Measurements from ENCODE around the gene HESX1.

Gene HESX1

DNA sequence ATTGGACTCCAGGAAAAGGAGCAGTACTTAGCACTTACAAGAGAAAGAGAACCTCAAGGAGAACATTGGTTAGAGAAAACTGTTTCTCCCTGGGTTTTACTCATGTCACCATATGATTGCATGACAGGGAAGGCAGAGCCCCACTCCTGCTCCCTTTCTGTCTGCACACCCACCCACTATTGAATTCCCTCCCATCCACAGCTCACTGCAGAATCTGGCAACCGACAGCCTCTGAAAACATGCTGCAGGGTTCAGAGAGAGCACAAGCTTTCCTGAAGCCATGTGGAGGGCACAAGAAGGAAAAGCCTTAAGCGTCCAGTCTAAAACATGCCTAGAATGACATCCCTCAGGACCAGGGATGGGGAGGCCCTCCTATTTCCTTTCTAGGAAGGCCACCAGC is 31.6 kb downstream of the HESX1 start:
- Histone ChIP-seq H3K27ac (ENCODE audit: low read length) (no peak overlapping the region), H3K36me3 (ENCODE audit: control insufficient read depth, insufficient read depth, low read length) (no peaks in the 10 kb centered on the region), H3K9me3 (ENCODE audit: control insufficient read depth, insufficient read depth, low read length) (no peaks in the 10 kb centered on the region), H3K4me1 (ENCODE audit: control insufficient read depth, insufficient read depth, low read length) (peaks cover 6% of the 10 kb centered on the region; the same call in 1 of the 2 replicates), H3K4me3 (ENCODE audit: low read length) (no peak overlapping the region), H3K27me3 (ENCODE audit: control insufficient read depth, insufficient read depth, low read length) (peaks cover 2% of the 10 kb centered on the region; the same call in 1 of the 2 replicates)
- no CpG with 5 or more reads among the region's 2 CpGs for WGBS (ENCODE audit: insufficient coverage, insufficient read length)
- DNase-seq (ENCODE audit: low read depth, low spot score): no peak

DNA sequence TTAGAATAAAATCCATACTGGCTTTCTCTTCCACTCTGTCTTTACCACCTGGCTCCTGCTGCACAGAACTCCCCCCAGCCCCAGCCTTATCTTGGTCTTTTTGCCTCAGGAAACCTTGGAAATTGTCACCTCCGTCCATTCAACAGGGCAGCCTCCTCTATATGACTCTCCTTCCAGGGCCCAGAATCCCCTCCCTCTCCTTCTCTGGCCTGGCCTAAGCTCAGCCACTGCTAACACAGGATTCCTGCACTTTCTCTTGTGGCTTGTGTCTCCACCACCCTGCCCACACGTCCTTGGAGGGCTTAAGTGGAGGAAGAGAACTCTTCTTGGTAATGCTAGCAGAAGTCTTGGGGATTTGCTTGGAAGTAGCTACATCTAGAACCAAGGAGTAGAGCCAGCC is 33.1 kb downstream of the HESX1 start:
- Histone ChIP-seq H3K4me3 (ENCODE audit: low read length) (no peak overlapping the region), H3K4me1 (ENCODE audit: control insufficient read depth, insufficient read depth, low read length) (peaks cover 17% of the 10 kb centered on the region), H3K27ac (ENCODE audit: low read length) (no peak overlapping the region), H3K36me3 (ENCODE audit: control insufficient read depth, insufficient read depth, low read length) (no peaks in the 10 kb centered on the region), H3K27me3 (ENCODE audit: control insufficient read depth, insufficient read depth, low read length) (peaks cover 2% of the 10 kb centered on the region; the same call in 1 of the 2 replicates), H3K9me3 (ENCODE audit: control insufficient read depth, insufficient read depth, low read length) (no peaks in the 10 kb centered on the region)
- no peak for DNase-seq (ENCODE audit: low read depth, low spot score)
- WGBS (ENCODE audit: insufficient coverage, insufficient read length): no CpG with 5 or more reads among the region's 2 CpGs

DNA sequence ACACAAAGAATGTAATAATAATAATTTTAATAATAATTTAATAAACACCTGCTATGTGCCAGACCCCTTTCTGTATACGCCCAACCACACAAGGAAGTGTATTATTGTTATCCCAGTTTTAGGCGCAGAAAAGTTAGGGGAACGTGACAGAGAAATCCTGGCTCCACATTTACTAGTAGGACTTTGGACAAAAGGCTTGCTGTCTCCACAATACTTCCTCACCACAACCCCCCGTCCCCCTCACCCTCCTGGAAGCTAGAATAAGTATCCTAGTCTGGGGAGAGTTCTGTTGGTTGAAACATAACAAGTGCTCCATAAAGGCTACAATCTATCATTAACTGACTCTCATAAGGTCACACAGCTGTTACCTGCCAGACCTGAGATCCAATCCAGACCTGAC is 34.1 kb downstream of the HESX1 start:
- no CpG with 5 or more reads among the region's 4 CpGs for WGBS (ENCODE audit: insufficient coverage, insufficient read length)
- Histone ChIP-seq H3K4me3 (ENCODE audit: low read length) (no peak overlapping the region), H3K27me3 (ENCODE audit: control insufficient read depth, insufficient read depth, low read length) (peaks cover 2% of the 10 kb centered on the region; the same call in 1 of the 2 replicates), H3K27ac (ENCODE audit: low read length) (no peak overlapping the region), H3K9me3 (ENCODE audit: control insufficient read depth, insufficient read depth, low read length) (no peaks in the 10 kb centered on the region), H3K36me3 (ENCODE audit: control insufficient read depth, insufficient read depth, low read length) (no peaks in the 10 kb centered on the region), H3K4me1 (ENCODE audit: control insufficient read depth, insufficient read depth, low read length) (peaks cover 17% of the 10 kb centered on the region)
- no peak for DNase-seq (ENCODE audit: low read depth, low spot score)

DNA sequence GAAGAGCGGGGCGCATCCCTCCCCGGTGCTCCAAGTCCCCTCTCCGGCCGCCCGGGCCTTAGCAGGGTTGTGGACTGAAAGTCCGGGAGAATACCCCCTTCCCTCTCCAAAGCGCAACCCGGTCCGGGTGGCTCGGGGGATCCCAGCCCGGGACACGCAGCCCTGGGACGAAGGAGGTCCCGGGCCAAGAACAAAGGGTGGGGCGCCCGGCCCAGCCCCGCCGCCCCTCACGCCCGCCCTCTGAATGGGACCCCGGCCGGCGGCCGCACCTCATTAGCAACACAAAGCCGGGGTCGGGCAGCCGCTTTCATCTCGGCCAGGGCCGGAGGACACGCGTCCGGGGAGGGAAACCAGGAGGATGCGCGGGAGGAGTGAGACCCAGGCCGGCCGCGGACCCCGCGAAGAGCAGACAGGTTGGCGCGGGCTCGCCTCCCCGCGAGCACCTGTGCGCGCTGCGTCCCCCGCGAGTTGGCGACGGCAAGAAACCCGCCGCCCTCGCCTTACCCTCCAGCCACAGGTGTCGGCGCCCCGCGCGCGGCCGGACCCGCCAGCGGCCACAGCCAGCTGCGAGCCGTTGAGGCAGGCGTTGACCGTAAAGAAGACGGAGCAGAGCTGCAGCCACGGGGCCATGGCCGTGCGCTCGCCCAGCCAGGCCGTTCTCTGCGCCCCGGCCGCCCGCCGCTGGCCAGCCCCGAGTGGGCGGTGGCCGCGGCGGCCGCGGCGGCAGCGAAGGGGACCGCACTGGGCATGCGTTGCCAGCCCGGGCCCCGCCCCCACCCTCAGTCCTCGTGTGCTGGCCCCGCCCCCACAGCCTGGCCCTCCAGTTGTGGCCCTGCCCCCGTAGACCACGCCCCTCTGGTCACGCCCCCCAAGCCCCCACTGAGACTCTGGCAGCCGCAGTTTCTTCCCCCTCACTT is 34.9 kb downstream of the HESX1 start, which contains the start of gene IL17RD:
TSS of gene IL17RD (minus strand) at position 697 of the 917 bp plus-strand sequence. CDS start at position 630, 67 bp downstream.
- no peak for DNase-seq (ENCODE audit: low read depth, low spot score)
- no peaks in the 10 kb centered on the region for H3K36me3 ChIP-seq (ENCODE audit: control insufficient read depth, insufficient read depth, low read length)
- H3K27me3 ChIP-seq (ENCODE audit: control insufficient read depth, insufficient read depth, low read length): peaks cover 2% of the 10 kb centered on the region; the same call in 1 of the 2 replicates
- H3K27ac ChIP-seq (ENCODE audit: low read length): no peak within 1 kb of the TSS
- no CpG with 5 or more reads among the region's 98 CpGs for WGBS (ENCODE audit: insufficient coverage, insufficient read length)
- H3K9me3 ChIP-seq (ENCODE audit: control insufficient read depth, insufficient read depth, low read length): no peaks in the 10 kb centered on the region
- peaks cover 18% of the 10 kb centered on the region for H3K4me1 ChIP-seq (ENCODE audit: control insufficient read depth, insufficient read depth, low read length)
- peak within 1 kb of the TSS; percentile 88 for H3K4me3 ChIP-seq (ENCODE audit: low read length)

DNA sequence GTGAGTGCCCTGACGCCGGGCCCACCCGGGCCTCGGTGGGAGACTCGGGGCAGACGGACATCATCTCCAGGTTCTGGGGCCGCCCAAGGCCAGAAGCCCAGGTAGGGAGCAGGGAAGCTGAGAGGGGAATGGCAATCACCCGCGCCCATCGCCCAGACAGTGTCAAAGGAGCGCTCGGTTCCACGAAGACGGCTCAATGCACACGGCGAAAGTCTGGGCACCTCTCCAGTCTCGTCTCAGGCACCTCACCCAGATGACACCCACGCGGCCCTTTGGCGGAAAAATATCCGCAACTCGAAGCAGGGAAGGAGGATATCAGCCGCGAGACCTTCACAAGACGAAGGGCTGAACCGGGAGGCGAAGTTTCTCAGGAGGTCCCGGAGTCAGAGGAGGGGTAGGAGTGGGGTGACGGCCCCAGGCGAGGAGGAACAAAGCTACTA is 35.5 kb downstream of the HESX1 start:
- H3K4me3 ChIP-seq (ENCODE audit: low read length): peak overlapping the region; percentile 88
- H3K27ac ChIP-seq (ENCODE audit: low read length): no peak overlapping the region
- H3K4me1 ChIP-seq (ENCODE audit: control insufficient read depth, insufficient read depth, low read length): peaks cover 17% of the 10 kb centered on the region
- H3K9me3 ChIP-seq (ENCODE audit: control insufficient read depth, insufficient read depth, low read length): no peaks in the 10 kb centered on the region
- peaks cover 2% of the 10 kb centered on the region; the same call in 1 of the 2 replicates for H3K27me3 ChIP-seq (ENCODE audit: control insufficient read depth, insufficient read depth, low read length)
- DNase-seq (ENCODE audit: low read depth, low spot score): no peak
- no CpG with 5 or more reads among the region's 30 CpGs for WGBS (ENCODE audit: insufficient coverage, insufficient read length)
- H3K36me3 ChIP-seq (ENCODE audit: control insufficient read depth, insufficient read depth, low read length): no peaks in the 10 kb centered on the region

DNA sequence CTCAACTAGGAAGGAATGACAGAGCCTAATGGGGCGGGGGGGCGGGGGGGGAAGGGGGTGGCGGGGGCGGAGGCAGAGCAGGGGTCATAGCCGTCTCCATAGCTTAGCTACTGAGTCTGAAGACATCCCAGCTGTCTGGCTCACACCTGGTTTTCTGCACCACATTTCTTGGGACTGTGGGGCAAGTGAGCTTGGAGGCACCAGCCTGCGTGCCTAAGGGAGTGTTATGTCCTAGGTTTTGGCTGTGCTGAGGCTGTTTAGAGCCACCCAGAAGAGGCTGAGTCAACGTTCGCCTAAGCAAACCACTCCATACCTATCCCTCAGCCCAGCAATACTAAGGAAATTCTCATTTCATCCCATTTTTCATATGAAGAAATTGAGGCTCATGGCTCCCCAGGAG is 36.0 kb downstream of the HESX1 start:
- WGBS (ENCODE audit: insufficient coverage, insufficient read length): no CpG with 5 or more reads among the region's 8 CpGs
- H3K9me3 ChIP-seq (ENCODE audit: control insufficient read depth, insufficient read depth, low read length): no peaks in the 10 kb centered on the region
- no peak for DNase-seq (ENCODE audit: low read depth, low spot score)
- peak overlapping the region; percentile 88; the same call in 1 of the 2 replicates for H3K4me3 ChIP-seq (ENCODE audit: low read length)
- no peaks in the 10 kb centered on the region for H3K36me3 ChIP-seq (ENCODE audit: control insufficient read depth, insufficient read depth, low read length)
- peaks cover 17% of the 10 kb centered on the region for H3K4me1 ChIP-seq (ENCODE audit: control insufficient read depth, insufficient read depth, low read length)
- H3K27me3 ChIP-seq (ENCODE audit: control insufficient read depth, insufficient read depth, low read length): peaks cover 2% of the 10 kb centered on the region; the same call in 1 of the 2 replicates
- H3K27ac ChIP-seq (ENCODE audit: low read length): no peak overlapping the region

DNA sequence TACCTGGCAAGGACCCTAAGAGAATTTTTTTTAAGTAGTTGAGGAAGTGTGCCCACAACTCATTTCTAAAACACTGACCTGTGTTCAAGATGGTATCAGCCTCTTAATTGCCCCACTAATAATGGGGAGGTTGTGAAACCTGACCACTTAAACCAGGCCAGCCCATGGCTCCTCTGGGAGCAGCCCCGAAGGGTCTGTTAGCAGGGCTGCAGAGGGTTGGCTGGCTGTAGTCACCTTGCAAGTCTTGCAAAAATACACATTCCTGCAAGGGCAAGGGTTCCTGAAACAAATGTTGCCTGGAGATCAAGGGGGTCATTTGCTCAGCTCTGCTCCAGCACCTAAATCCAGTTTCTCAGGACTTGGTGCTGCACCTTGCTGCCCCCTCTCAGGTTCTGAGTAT is 37.9 kb downstream of the HESX1 start:
- Histone ChIP-seq H3K4me3 (ENCODE audit: low read length) (no peak overlapping the region), H3K27me3 (ENCODE audit: control insufficient read depth, insufficient read depth, low read length) (peaks cover 2% of the 10 kb centered on the region; the same call in 1 of the 2 replicates)

DNA sequence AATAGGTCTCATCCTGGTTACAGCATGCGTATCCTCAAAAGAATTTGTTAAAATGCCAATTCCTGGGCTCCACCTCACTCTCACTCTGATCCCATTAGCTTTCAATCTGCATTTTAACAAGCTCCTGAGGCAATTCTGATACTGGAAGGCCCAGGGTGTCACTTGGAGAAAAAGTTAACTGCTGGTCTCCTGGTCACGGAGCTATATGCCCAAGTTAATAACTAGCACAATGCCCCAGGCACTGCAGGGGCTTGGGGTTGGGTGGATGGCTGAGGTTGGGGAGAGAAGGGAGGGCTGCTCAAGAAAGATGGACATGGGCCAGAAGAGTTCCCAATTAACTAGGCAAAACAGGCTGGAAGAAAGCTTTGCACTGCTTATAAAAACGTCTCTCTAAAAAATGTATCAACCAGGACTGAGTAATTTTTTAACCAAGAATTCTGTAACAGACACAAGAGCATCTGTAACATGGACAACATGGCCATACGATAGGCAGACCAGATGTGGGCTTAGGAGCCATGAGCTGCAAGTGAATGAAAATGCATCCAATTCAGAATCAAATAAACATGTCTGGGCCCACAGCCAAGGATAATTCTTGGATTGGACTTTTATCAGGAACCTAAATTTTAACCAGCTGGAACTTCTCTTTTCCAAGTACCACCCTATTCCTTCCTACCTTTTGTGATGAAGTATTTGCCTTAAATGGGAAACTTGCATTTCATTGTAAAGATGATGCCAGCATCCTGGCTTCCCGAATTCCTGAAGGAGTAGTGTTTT is 38.8 kb downstream of the HESX1 start:
- Histone ChIP-seq H3K36me3 (ENCODE audit: control insufficient read depth, insufficient read depth, low read length) (no peaks in the 10 kb centered on the region), H3K4me3 (ENCODE audit: low read length) (no peak overlapping the region), H3K9me3 (ENCODE audit: control insufficient read depth, insufficient read depth, low read length) (no peaks in the 10 kb centered on the region), H3K27ac (ENCODE audit: low read length) (no peak overlapping the region), H3K4me1 (ENCODE audit: control insufficient read depth, insufficient read depth, low read length) (peaks cover 22% of the 10 kb centered on the region), H3K27me3 (ENCODE audit: control insufficient read depth, insufficient read depth, low read length) (peaks cover 2% of the 10 kb centered on the region; the same call in 1 of the 2 replicates)
- no peak for DNase-seq (ENCODE audit: low read depth, low spot score)
- WGBS (ENCODE audit: insufficient coverage, insufficient read length): no CpG with 5 or more reads among the region's 5 CpGs

More for the DNA sequence above, 37.9 kb downstream of the HESX1 start:
- Histone ChIP-seq H3K27ac (ENCODE audit: low read length) (no peak overlapping the region), H3K4me1 (ENCODE audit: control insufficient read depth, insufficient read depth, low read length) (peaks cover 19% of the 10 kb centered on the region), H3K9me3 (ENCODE audit: control insufficient read depth, insufficient read depth, low read length) (no peaks in the 10 kb centered on the region), H3K36me3 (ENCODE audit: control insufficient read depth, insufficient read depth, low read length) (no peaks in the 10 kb centered on the region)
- WGBS (ENCODE audit: insufficient coverage, insufficient read length): no CpG with 5 or more reads among the region's 1 CpG
- DNase-seq (ENCODE audit: low read depth, low spot score): no peak

DNA sequence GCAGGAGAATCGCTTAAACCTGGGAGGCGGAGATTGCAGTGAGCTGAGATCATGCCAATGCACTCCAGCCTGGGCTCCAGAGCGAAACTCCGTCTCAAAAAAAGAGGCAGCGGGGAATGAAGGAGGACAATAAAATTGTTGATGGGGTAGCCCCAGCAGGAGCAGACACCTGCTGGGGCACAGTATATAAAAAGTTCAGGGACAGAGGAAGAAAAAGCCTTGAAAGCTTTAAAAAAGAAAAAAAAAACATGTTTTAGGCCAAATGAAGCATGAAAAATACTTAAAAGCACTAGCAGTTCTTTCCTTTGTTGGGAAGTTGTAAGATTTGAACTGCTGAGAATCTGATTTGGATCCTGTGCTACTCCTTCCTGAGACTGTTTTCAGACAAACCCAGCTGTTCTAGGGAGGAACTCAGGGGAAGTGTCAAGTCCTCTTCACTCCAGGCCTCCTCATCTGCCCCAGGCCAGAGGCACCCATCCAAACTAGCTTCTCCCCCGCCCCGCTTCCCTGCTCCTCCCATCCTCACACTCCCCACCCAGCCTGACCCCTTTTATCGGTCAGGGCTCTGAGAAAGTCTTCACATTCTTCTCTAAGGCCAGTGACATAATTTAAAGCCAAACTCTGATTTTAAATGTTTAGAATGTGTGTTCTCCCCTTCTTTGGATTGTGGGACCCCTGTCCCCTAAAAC is 39.6 kb downstream of the HESX1 start:
- H3K4me1 ChIP-seq (ENCODE audit: control insufficient read depth, insufficient read depth, low read length): peaks cover 22% of the 10 kb centered on the region
- H3K4me3 ChIP-seq (ENCODE audit: low read length): no peak overlapping the region
- H3K36me3 ChIP-seq (ENCODE audit: control insufficient read depth, insufficient read depth, low read length): no peaks in the 10 kb centered on the region
- no peak overlapping the region for H3K27ac ChIP-seq (ENCODE audit: low read length)
- H3K9me3 ChIP-seq (ENCODE audit: control insufficient read depth, insufficient read depth, low read length): no peaks in the 10 kb centered on the region
- no CpG with 5 or more reads among the region's 8 CpGs for WGBS (ENCODE audit: insufficient coverage, insufficient read length)
- no peak for DNase-seq (ENCODE audit: low read depth, low spot score)
- peaks cover 2% of the 10 kb centered on the region; the same call in 1 of the 2 replicates for H3K27me3 ChIP-seq (ENCODE audit: control insufficient read depth, insufficient read depth, low read length)

Measured in iPS DF 6.9 (cell line).